GM21515 (cell line): ENCODE measurements around the gene ASPHD2.
"Not testable (repeated sequence)": the region's sequence is repeated elsewhere in the genome, so short reads cannot be mapped to it uniquely, and the experiment has no call there.

Experiments
- ATAC-seq: cut with Tn5 transposase; IDR thresholded peaks from one replicate; pipeline ENCODE4 v1.9.1; 2021; ENCODE audit not compliant: unreplicated experiment

Gene ASPHD2

DNA sequence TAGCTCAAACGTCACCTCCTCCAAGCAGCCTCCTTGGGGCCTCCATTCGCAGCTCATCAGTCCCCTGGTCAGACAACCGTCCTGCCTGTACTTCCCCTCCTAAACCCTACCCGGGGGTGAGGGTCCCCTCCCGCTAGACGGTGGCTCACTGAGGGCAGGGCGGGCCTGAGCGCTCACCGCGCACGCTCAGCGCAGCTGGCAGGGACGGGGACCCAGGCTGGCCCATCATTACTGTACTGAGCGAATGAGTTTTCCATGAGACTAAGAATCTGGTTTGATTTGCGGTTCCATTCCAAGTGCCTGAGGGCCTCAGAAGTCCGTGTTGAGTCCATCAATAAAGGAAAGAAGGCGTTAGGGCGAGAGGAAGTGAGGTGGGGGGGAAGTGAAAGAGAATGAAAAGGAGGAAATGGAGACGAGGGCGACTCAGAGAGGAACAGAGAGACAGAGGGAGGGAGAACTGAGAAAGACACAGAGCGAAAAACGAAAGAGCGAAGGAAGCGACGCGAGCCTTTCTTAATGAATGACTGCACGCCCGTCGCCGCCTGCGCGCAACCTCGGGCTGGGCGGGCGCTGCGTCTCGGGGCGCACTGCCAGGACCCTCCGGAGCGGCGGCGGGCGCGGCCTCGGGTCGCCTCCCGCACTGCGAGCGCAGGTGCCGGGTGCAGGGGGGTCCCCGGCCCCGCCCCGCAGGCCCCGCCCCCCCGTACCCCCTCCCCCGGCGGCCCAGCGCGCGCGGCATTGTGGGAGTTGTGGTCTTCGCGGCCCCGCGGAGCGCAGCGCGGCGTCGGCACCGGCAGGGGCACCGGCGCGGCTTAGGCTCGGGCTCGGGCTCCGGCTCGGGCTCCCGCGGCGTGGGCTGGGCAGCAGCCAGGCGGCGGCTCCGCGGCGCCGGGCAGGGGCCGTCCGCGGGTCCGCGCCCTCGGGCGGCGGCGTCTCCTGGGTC, at the start of gene ASPHD2:
Gene ASPHD2, plus strand, starts transcription at position 746 of the 943 bp plus-strand sequence. CDS start 4,356 bp downstream, outside the sequence.
- ATAC-seq: peak; percentile 63

DNA sequence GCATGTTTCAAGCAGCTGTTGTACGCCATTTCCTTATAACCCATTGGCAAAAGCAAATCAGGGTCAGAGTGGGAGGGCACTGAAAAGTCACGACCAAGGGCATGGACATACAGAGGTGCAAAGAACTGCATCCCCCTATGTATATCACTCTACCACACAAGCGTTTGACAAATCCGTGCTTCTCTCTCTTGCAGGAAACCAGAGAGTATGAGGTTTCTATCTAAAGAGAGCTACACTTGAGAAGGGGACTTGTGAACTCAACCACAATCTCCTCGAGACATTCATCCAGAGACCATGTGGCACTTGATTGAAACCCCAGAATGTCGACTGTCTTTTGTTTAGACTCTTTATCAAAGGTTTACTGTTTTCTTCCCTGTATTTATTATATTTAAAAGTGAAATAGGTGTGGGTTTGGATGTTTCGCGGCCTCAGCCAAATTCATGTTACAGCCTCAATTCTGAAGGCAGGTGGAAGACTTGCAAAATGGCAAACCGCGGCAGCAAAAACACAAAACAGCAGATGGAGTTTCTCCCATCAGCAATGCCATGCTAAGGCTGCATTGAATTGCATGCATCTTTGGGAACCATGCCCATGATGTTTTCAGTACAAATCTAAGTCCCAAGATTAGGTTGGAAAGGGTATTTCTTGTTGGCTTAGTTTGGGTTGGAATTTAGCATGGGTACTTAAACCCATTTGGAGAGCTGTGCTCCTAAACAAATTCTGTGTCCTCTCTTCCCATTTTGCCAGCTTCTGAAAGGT, 48.8 kb upstream of the ASPHD2 start:
- ATAC-seq: no peak

GRCh38 chr22:26382782-26383181, 46.3 kb upstream of the ASPHD2 start:
- no peak for ATAC-seq

DNA sequence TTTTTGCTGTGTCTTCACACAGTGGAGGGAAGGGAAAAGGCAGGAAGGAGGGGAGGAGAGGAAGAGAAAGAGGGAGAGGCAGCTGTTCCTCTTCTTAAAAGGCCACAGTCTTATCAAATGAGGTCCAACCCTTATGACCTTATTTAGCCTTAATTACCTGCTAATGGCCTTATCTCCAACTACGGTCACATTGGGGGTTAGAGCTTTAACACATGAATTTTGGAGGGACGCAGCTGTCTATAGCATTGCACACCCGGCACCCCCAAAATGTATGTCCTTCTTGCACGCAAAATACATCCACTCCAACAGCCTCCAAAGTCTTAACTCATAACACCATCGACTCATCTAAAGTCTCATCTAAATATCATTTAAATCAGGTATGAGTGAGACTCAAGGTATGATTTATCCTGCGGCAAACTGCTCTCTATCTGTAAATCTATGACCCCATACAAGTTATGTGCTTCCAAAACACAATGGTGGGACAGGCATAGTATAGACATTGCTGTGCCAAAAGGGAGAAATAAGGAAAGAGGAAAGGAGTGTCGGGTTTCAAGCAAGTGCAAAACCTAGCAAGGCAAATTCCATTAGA, 45.0 kb upstream of the ASPHD2 start:
- no peak for ATAC-seq

GRCh38 chr22:26385164-26385563, 43.9 kb upstream of the ASPHD2 start:
- no peak for ATAC-seq

GRCh38 chr22:26389125-26389524, 39.9 kb upstream of the ASPHD2 start:
- ATAC-seq: no peak

DNA sequence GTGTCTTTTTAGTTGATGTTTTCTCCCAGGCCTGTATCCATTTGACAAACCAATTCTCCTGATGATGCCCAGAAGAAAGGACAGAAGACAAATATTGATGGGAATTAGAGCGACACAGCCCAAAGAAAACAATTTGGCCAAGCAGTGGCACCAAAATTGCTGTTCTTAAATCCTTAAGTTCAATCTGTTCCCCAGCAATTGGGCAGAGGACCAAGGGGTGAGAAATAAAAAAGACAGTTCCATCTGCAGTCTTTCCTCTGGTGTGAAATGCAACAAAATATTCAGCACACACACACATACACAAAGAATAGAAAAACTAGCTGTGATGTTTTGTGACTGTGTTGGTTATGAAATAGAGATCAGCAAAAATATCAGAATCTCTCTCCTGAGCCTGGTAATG, 38.0 kb upstream of the ASPHD2 start:
- ATAC-seq: no peak

- ATAC-seq: no peak
Measured at GRCh38 chr22:26391623-26392022, 37.4 kb upstream of the ASPHD2 start.

DNA sequence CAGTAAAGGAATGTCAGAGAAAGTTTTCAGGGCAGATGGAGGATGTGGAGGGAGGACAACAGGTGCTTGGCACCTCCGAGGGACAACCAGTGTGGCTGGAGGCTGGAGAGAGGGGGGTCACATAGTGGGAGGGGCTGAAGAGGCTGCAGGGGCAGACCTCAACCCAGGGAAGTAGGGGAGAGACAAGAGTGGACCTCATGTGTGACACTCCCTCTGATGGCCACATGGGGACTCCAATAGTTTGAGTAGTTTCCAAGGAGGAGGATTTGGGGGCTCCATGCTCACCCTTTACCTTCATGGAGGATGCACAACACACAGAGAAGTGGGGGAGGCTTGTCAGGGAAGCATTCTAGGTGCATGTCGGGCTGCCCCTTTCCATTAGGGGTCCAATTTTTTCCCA, 35.1 kb upstream of the ASPHD2 start:
- no peak for ATAC-seq

DNA sequence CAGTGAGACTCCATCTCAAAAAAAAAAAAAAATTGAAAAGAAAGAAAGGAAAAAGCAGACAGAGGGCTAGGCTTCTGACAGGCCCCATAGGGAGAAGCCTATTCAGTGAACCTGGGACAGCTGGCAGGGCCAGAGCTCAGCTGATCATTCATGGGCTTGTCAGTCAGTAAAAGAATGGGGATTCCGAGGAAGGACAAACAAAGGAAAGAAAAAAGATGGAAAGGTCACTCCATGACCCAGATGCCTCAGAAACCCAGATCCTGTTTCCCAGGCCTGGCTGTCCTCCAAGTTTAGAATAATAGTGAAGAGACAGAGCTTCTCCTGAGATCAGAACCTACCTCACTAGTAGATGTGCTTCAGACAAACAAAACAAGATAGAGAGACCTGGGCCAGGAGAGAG, 34.3 kb upstream of the ASPHD2 start:
- no peak for ATAC-seq

DNA sequence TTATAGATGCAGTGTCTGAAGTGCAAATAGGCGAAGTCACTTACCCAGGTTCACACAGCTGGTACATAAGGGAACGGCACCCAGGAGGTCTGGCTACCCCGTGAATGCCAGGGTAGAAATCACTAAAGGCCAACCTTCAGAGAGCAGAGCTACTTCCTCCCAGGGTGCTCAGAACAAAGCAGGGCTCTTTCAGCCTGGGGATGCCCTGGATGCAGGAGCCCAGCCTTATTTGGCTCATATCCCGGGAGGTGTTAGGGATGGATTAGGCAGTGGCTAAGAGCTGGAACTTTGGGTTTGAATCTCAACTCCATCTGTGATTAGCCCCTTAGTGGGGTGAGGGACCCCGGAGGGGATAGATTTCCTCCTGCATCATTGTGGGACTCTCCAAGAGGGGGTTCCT, 33.1 kb upstream of the ASPHD2 start:
- no peak for ATAC-seq

- ATAC-seq: no peak
Measured at GRCh38 chr22:26398741-26399153, 30.3 kb upstream of the ASPHD2 start.

DNA sequence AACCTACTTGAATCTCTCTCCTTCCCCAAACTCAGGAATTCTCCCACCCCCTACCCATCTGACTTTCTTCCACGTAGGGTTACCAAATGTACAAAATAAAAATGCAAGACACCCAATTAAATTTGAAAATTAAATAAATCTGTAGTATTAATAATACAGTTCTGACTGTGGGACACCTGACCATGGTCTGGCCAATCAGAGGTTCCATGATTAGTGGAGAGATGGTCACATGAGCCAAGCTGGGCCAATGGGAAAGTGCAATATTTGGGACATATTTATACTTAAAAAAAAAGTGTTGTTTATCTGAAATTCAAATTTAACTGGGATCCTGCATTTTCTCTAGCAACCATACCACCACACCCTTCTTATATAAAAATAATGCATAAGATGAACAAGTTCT, 29.8 kb upstream of the ASPHD2 start:
- ATAC-seq: no peak

GRCh38 chr22:26401726-26402125, 27.3 kb upstream of the ASPHD2 start:
- ATAC-seq: no peak

DNA sequence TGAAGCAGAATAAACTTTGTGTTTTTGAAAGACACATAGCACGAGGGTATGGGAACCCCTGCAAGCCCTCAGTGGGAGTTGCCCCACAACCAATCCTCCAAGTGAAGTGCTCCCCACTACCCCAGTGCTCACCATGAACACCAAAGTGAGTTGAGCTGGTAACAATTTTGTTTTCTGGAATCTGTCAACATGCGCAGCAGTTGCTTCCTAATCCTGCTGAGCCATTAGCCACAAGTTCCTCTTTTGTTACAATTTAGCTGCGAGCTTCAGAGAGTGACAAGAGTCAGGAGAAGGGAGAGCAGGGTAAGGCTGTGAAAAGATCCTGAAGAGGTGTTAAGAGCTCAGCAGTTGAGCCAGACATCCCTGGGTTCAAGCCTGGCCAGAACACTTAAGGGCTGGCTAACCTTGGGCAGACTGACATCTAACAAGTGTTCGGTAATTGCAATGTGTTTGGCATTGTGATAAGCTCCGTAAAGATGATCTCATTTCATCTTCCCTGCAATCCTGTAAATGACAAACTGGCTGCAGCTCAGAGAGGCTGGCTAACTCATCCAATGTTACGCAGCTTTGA, 24.1 kb upstream of the ASPHD2 start:
- ATAC-seq: no peak

GRCh38 chr22:26406118-26406517, 22.9 kb upstream of the ASPHD2 start:
- no peak for ATAC-seq

GRCh38 chr22:26408562-26409220, 20.4 kb upstream of the ASPHD2 start:
- not testable (repeated sequence) for ATAC-seq

DNA sequence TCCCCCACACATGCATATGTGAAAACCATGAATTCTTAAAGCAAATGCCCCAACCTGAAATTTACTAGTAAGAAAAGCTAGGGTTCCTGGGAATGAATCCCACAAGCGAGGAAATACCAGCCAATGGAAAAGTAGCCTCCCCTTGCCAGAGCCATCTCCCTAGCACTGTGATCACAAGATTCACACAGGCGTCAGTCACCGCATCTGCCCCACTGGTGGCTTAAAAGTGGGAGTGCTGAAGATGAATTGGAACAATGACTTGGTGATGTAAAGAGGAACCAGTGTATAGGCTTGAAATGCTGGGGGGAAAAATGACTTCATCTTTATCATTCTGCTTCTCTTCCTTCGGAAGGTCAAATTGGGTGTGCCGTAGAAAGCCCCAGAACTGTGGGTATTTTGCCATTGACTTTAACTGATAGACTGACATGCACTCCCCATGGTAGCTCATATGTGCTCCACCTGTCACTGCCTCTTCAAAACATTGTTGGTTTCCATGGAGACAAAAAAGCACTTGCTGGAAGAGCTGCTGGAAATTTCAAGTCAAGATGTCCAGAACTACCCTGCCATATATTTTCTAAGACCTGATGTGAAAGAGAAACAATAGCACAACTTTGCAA, 19.2 kb upstream of the ASPHD2 start:
- no peak for ATAC-seq

GRCh38 chr22:26410386-26410785, 18.7 kb upstream of the ASPHD2 start:
- no peak for ATAC-seq

DNA sequence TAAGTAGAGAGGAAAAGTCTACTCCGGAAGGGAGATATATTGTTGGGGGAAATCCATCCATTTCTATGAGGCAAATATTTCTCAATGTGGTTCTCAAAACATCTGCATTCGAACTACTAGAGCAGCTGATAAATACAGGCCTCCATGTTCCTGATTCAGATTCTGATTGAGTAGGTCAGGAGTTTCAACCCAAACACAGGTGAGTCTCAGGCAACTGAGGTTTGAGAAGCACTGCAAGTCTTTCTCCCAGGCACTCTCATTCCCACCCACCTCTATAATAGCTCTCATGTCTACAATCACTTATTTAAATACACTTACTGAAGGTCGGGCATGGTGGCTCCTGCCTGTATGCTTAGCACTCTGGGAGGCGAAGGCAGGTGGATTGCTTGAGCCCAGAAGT, 14.7 kb upstream of the ASPHD2 start:
- ATAC-seq: no peak
